RWPE1 (cell line): ENCODE results near the gene HIRA.

Source experiments
- CTCF ChIA-PET: fragments of 350-600 bp; sonication (Branson Sonifier 250); formaldehyde crosslinking; extraction: SDS; loops from one replicate; lab custom pipeline; 2021; lab: Yijun Ruan, JAX
- POLR2A ChIA-PET: fragments of 400-600 bp; formaldehyde crosslinking; extraction: SDS; loops from one replicate; lab custom pipeline; 2020; ENCODE audit warnings: antibody characterized with exemption; ENCODE audit not compliant: low non-redundant PET; lab: Yijun Ruan, JAX
- DNase-seq: peaks from one replicate; pipeline ENCODE4 v3.0.0; 2012; ENCODE audit warnings: low spot score
- H3K27ac ChIP-seq: fragments of 450-650 bp; 2 replicates; pipeline ENCODE4 v1.5.1; 2017
- TF ChIP-seq, protein P1 (sequence below): fragments of 450-650 bp; conservative IDR thresholded peaks from 2 replicates; pipeline ENCODE4 v1.5.1; 2017; ENCODE audit warnings: low read depth, mild to moderate bottlenecking

The HIRA gene

DNA sequence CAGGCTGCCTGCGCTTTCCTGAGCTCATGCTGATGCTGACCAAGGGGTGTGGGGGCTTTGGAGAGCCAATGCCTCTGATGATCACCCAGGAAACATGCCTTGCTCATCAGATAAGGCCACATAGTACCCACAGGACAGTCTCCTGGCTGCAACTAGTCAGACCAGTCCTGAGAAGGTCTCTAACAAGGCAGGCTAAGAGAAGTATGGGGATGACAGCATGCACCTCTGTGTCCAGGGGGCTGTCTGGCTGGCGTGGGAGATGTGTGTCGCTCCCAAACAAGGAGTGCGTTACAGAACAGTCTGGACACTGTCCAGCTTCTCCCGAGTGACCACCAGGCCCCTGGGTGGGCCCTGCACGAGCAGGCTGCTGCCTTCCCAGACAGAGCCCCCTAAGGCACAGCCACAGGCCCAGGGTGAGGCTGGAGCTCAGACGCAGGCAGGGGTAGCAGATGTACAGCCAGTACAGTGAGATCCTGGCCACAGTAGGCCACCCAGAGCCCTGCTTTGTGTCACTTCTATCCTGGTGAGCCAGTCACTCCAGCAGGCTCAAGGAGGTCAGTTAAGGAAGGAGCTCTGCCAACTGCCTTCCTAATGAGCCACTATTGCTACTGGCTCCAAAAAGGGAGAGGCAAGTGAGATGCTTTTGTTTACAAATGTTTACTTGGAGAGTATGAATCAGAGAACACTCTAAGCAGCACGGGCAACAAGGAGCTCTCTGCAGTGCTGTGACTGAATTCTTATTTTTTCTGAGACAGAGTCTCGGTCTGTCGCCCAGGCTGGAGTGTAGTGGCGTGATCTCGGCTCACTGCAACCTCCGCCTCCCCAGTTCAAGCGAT is 74.0 kb downstream of the HIRA start:
- TF ChIP-seq, protein P1, sequence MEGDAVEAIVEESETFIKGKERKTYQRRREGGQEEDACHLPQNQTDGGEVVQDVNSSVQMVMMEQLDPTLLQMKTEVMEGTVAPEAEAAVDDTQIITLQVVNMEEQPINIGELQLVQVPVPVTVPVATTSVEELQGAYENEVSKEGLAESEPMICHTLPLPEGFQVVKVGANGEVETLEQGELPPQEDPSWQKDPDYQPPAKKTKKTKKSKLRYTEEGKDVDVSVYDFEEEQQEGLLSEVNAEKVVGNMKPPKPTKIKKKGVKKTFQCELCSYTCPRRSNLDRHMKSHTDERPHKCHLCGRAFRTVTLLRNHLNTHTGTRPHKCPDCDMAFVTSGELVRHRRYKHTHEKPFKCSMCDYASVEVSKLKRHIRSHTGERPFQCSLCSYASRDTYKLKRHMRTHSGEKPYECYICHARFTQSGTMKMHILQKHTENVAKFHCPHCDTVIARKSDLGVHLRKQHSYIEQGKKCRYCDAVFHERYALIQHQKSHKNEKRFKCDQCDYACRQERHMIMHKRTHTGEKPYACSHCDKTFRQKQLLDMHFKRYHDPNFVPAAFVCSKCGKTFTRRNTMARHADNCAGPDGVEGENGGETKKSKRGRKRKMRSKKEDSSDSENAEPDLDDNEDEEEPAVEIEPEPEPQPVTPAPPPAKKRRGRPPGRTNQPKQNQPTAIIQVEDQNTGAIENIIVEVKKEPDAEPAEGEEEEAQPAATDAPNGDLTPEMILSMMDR, result no peak
- CTCF ChIA-PET, result no interaction called here
- POLR2A ChIA-PET, result no interaction called here
- no peak for DNase-seq
- H3K27ac ChIP-seq, result no peak overlapping the region

DNA sequence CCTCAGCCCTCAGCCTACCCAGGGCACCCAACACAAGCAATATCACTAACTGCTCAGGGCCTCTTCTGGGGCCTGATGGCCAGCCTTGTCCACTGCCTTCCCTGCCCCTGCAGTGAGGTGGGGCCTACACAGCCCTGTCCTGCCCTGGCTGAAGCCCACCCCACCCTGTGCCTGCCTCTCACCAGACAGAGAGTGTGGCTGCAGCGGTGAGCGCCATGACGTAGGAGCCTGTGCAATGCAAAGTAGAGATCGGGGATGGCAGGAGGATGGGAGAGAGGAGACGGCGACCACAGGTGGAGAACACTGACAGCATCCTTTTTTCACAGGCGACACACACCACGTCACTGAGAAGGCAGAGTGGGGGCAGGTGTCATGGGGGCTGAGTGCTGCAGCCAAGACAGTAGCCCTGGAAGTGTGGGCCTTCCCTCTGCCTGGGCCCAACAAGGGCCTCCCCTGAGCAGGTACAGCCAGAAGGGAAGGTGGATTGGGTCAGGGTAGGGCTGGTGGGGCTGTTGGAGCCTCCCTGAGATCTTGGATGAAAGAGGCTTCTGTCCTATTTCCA is 74.7 kb downstream of the HIRA start:
- no peak for DNase-seq
- CTCF ChIA-PET, result no interaction called here
- no peak overlapping the region for H3K27ac ChIP-seq
- TF ChIP-seq, protein P1, result no peak
- POLR2A ChIA-PET, result no interaction called here

DNA sequence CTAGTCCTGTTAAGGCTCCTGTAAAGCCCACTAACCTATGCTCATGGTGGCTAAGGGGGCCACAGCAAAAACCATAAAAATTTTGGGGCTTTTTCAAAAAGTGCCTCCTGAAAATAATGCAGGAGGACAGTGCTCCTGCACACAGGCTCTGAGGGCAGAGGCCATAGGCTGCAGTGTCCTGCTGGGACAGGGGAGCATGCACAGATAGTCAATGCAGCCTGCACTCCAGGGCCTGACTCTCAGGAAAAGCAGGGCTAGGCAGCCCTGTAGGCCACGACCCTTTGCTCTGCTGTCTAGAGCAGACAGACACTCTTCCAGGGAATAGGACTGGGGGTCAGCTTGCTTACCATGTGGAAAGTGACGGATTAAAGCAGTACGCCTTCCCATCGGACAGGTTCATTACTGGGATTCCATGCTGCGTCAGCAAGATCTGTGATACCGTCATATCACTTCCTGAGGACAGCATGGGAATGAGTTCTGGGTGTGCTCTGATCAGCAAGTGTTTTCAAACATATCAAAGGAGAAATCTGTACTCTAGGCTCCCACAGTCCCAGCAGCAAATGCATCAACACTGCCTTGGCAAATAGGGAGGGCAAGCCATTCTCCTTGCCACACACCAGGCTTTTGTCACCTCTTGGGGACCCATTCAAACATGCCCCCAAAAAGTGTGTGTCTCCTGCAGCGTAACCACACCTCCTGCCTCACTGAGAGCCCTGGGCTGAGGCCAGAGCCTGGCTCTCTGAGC is 75.9 kb downstream of the HIRA start:
- DNase-seq, result no peak
- ChIA-PET POLR2A (no interaction called here), CTCF (no interaction called here)
- TF ChIP-seq, protein P1, result no peak
- no peak overlapping the region for H3K27ac ChIP-seq

DNA sequence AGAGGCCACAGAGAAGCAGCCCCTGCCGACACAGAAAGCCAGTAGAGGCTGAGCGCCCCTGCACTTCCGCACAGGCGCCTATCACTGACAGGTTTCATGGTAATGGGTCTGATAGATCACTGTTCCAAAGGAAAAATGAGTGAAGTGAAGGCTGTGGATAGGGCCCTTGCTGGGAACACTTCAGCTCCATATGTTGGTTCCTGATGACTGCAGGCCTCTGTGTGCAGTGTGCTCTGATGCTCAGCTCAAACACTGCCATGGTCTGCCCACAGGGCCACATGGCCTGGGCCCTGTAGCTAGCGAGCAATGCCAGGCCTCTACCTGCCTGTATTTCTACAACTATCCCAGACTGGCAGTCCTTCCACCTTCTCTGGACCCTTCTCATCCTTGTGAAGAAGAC is 77.3 kb downstream of the HIRA start:
- H3K27ac ChIP-seq, result no peak overlapping the region
- TF ChIP-seq, protein P1, result no peak
- no peak for DNase-seq
- ChIA-PET CTCF (no interaction called here), POLR2A (no interaction called here)

DNA sequence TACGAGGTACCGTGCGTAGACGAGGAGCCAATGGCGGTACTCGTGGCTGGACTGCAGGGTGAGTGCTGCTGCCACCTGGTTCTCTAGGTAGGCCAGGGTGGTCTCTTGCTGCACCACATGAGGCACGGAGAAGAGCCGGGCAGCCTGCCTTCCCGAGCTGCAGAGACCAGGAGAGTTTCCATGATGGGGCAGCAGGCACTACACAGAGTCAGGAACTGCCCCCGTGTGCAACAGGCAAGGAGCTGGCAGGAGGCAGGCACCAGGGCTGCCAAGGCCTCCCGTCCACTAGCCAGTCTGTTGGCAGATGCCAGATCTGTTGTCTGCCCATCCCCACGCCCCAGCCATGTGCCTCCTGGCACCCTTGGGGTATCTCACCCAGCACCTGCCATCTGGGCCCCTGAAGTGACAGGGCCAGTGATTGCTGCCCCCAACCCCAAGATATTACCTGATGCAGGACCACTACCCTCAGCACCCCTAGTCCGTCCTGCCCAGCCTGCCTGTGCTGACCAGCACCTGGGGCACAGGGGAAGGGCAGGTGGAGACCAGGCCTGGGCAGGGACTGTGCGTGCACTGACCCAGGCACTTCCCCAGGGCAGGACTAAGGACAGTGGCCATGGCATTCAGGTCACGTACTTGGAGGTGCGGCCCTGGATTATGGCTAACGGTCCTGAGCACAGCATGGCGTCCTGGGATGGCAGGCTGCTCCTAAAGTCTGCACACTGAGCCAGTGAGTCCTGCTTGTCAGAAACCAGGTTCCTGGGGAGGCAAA is 78.0 kb downstream of the HIRA start:
- TF ChIP-seq, protein P1, result no peak
- POLR2A ChIA-PET, result no interaction called here
- H3K27ac ChIP-seq, result no peak overlapping the region
- CTCF ChIA-PET, result no interaction called here
- DNase-seq, result no peak

DNA sequence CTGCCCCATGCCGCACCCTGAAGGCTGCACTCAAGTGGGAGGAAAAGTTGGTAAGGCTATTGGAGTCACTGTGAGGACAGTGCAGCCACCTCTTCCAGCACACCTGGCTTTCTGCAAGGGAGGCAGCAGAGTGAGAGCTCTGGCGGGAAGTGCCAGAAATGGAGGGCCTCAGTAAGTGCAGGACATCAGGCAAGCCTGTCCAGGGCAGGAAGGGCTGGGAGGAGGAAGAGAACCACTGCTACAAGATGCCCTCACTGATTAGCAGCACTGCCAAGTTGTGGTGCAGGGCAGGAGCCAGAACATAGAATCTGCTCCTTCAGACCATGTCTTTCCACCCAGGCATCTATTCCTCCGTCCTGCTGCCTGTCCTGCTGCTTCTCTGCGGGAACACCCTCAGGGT is 78.8 kb downstream of the HIRA start:
- no peak for DNase-seq
- ChIA-PET POLR2A (no interaction called here), CTCF (no interaction called here)
- H3K27ac ChIP-seq, result no peak overlapping the region
- TF ChIP-seq, protein P1, result no peak
